HG03571 (cell line): ENCODE measurements around the gene ARHGEF18.
"Not testable (repeated sequence)": the region's sequence is repeated elsewhere in the genome, so short reads cannot be mapped to it uniquely, and the experiment has no call there.

Experiments
- ATAC-seq: cut with Tn5 transposase; IDR thresholded peaks from one replicate; pipeline ENCODE4 v1.9.1; 2021; ENCODE audit not compliant: unreplicated experiment

ARHGEF18 gene

DNA sequence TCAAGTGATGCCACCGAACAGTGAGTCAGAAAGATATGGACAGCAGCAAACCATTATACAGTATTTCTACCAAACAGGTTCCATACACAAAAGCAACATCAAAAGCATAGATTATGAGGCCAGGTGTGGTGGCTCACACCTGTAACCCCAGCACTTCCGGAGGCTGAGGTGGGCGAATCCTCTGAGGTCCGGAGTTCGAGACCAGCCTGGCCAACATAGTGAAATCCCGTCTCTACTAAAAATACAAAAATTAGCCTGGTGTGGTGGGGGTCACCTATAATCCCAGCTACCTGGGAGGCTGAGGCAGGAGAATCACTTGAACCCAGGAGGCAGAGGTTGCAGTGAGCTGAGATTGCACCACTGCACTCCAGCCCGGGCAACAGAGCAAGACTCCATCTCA, 1.7 kb upstream of the ARHGEF18 start:
- ATAC-seq: not testable (repeated sequence)

DNA sequence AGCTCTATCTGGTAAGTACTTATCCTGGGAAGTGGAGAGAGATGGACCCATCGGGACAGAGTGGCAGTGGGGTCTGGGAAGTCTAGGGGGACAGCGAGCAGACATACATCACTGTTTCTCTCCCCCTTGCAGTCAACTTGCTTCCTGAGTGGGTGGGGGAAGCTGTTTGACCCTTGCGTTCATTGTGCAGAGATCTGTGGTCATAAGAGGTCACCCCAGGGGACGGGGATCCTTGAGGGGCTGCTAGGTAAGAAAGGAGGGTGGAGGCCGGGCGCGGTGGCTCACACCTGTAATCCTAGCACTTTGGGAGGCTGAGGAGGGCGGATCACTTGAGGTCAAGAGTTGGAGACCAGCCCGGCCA, 474 bp downstream of the ARHGEF18 start:
- ATAC-seq: no peak

DNA sequence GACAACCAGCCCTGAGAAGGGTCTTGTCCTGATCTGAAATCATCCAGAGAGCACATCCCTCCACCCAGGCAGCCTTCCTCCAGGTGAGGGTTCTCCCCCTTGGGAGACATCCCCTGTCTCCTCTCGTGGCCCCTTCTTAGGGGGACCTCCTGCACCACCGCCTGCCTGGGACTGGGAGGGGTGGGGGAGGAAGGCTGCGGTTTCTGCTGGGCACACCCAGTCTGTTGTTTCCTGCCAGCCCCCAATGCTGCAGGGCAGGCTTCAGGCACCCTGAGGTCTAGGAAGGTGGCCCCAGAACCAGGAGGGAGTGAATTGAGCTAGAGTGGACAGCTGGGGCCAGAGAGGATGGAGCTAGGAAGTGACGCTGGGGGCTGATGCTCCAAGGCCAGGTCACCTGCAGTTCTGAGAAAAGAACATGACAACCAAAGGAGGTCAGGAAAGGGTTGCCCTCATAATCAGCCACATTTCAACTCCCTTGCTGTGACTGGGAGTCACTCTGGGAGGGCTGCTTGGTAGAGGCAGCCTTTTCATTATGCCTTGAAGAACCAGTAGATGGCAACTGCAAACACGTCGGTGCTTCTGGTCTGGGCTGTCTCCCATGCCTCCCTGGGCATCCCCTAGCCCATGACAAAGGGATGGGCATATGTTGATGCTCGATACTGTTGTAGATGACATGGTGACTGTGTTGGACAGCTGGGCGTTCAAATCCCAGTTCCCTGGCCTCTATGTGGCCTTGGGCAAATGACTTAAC, 1.4 kb downstream of the ARHGEF18 start:
- ATAC-seq: no peak

DNA sequence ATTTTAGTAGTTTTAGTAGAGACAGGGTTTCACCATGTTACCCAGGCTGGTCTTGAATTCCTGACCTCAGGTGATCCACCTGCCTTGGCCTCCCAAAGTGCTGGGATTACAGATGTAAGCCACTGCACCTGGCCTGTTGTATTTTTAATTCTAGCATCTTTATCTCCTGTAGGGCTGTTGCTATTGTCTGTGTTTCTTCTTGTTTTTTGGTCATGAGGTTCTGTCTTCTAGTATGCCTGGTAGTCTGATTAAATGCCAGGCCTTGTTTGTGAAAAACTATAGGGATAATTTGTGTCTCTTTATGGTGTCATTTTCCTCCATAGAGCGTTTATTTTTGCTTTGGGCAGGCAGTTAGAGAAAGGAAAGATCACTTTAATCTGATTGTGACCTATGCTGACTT, 3.1 kb downstream of the ARHGEF18 start:
- ATAC-seq: no peak

DNA sequence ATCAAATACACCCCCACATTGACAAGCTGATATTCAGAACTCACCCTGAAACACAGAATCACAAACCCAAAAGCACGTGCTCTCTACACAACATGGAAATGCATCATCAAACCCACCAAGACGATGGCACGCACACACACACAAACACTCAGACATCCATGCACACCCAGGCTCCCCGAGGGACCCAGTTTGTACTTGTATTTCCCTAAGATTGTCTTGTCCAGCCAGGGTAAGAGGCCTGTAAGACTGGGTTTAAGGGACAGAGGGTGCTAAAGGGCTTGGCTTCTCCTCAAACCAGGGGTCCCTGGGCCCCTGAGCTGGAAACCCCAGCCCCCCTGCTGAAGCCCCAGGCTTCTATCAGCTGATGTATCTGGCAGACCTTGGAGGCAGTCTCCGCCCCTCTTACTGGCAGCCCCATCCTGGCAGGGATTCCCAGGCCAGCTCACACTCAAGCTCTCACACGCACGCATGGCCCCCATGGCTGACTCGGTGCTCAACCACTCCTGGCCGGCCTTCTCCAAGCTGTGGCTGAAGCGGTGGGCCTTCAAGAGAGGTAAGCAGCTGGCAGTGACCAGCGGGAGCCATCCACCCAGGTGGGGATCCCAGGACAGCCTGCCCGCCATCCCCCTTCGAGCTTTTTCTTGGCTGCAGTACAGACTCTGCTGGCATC, 6.5 kb downstream of the ARHGEF18 start:
- ATAC-seq: no peak

DNA sequence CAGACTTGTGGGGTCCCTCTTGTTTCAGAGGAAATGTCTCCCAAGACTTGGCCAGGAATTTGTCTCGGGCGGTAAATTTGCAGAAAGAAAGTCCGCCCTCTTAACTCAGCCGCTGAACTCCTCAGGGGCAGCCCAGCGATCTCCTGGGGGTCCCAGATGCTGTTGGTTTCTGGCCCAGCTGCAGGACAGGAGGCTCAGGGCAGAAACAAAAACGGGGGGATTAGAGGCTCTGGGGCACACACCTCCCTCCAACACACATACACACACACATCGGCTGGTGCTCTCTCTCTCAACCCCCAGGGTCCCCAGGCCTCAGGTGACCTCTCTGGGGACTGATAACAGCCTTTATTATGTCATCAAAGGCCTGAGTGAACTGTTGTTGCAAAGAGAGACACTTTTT, 7.1 kb downstream of the ARHGEF18 start:
- ATAC-seq: no peak

DNA sequence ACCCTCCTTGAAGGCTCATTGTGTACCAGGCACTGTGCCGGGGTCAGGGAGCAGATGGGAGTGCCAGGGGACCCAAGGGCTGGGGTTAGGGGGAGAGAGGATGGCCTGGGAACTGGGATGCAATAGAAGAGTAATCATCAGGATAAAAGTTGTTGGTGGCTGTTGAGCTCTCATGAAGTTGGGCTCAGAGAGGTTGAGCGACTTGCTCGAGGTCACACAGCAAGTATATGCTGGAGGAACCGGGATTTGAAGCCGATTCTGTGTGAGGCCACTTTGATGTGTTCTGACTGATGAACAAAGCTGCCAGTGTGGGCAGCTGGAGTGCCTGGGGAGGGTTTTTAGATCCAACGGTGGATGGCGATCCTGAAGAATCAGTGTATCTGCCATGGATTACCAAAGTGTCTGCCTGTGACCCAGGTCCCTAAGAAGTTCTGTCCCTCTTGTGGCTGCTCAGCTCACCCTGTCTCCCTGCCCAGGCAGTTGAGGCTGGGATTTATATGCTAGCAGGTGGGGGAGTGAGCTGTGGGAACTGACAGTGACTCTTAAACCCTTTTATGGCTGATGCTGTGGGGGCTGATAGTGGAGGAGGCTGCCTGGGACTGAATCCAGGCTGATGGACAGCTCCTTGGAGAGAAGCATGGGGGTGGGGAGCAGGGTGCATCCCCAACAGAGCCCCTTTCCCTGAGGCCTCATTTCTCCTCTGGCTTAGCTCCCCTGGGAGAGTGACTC, 8.3 kb downstream of the ARHGEF18 start:
- ATAC-seq: no peak

DNA sequence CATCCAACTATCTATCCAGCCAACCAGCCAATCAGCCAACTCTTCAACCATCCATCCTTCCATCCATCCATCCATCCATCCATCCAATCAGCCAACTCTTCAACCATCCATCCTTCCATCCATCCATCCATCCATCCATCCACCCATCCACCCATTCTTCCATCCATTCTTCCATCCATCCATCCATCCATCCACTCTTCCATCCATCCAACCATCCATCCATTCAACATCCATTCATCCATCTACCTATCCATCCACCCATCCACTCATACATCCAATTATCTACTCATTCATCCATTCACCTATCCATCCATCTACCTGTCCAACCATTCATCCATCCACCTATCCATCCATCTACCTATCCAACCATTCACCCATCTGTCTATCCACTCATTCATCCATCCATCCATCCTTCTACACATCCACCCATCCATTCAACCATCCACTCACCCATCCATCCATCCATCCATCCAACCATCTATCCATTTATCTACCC, 9.4 kb downstream of the ARHGEF18 start:
- no peak for ATAC-seq

DNA sequence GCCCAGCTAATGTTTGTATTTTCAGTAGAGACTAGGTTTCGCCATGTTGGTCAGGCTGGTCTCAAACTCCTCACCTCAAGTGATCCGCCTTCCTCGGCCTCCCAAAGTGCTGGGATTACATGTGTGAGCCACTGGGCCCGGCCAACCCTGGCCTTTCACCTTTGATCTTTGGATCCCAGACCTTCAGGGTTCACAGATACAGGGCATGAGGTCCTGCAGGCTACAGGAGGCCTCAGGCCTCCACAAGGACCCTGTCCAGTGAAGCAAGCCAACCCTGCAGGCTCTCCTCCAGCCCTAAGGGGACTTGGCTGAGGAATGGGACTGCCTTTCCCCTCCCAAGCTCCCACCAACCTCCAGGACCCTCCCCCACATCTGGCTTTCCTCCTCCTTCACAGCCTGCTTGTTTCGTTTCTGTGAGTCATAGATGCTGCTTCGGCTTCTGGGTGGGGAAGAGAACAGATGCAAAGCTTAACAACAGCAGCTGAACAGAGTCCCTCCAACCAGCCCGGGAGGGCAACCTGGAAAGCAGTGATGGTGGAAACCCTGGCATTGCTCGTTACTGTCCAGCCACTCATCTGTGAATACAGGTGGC, 11.8 kb downstream of the ARHGEF18 start:
- no peak for ATAC-seq

DNA sequence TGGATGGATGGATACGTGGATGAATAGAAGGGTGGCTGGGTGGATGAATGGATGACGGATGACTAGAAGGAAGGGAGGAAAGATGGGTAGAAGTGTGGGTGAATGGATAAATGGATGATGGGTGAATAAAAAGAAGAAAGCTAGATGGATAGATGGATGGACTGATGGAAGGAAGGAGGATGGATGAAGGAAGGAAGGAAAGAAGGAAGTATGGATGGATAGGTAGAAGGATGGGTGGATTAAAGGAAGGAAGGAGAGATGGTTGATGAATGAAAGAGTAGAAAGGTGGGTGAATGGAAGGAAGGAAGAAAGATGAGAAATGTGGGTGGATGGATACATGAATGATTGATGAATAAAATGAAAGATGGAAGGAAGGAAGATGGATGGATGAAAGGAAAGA, 14.5 kb downstream of the ARHGEF18 start:
- no peak for ATAC-seq

DNA sequence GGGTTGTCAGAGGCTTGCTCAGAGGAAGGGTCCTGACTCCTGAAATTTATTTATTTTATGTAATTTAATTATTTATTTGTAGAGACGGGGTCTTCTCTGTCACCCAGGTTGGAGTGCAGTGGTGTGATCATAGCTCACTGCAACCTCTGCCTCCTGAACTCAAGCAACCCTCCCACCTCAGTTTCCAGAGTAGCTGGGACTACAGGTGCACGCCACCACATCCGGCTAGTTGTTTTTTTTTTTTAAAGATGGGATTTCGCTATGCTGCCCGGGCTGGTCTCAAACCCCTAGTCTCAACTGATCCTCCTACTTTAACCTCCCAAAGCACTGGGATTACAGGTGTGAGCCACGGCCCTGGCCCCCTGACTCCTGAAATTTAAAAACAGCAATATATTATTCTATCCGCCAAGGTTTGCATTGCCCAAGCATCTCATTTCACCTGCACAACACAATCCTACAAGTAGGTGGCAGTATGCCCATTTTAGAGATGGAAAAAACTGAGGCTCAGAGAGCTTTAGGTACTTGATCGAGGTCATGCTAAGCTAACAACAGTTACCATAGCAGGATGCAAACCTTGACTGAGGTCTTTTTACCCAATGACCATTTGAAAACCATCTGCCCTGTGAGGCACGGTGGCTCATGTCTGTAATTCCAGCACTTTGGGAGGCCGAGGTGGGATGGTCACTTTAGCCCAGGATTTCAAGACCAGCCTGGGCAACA, 18.1 kb downstream of the ARHGEF18 start:
- ATAC-seq: no peak

DNA sequence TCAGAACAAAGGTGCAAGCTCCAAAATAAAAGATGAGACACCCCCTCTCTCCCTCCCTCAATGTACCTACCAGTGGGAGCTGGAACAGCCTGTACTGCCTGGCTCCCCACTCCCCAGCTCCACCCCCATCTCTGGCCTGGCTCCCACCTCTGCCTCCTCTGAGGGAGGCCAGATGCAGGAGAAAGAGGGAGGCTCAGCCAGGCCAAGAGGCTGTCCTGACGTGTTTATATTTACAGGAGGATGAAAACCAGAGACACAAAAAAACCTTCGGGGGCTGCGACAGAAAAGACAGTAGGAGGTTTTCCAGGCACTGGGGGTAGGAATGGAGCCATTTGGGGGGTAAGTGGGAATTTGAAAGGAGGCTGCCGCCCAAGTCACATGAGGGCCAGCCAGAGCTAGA, 19.7 kb downstream of the ARHGEF18 start:
- ATAC-seq: no peak

DNA sequence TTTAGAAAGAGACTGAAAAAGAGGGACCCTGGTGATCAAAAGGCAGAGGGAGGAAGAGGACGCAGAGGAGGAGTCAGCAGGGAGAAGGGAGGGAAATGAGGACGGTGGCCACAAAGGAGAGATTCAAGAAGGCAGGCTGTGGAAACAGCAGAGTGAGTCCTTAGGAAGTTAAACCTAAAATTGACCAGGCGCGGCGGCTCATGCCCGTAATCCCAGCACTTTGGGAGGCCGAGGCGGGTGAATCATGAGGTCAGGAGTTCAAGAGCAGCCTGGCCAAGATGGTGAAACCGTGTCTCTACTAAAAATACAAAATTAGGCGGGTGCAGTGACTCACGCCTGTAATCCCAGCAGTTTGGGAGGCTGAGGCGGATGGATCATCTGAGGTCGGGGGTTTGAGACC, 20.1 kb downstream of the ARHGEF18 start:
- ATAC-seq: not testable (repeated sequence)

DNA sequence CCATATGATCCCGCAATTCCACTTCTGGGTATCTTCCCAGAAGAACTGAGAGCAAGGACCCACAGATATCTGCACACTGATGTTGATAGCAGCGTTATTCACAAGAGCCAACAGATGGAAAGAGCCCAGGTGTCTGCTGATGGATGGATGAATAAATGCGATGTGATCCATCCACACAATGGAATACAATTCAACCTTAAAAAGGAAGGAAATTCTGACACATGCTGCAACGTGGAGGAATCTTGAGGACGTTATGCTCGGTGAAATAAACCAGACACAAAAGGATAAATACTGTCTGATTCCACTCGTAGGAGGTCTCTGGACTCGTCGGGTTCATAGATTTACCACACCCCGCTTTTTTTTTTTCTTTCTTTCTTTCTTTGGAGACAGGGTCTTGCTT, 21.8 kb downstream of the ARHGEF18 start:
- ATAC-seq: no peak

DNA sequence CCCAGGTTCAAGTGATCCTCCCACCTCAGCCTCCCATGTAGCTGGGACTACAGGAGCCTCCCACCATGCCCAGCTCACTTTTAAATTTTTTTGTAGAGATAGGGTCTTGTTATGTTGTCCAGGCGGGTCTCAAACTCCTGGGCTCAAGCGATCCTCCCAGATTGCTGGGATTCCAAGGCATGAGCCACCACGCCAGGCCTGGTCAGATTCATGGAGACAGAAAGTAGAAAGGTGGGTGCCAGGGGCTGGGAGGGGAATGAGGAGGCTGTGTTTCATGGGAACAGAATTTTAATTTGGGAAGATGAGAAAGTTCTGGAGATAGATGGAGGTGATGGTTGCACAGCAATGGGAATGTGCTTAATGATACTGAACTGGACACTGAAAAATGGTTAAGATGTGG, 22.3 kb downstream of the ARHGEF18 start:
- ATAC-seq: no peak

DNA sequence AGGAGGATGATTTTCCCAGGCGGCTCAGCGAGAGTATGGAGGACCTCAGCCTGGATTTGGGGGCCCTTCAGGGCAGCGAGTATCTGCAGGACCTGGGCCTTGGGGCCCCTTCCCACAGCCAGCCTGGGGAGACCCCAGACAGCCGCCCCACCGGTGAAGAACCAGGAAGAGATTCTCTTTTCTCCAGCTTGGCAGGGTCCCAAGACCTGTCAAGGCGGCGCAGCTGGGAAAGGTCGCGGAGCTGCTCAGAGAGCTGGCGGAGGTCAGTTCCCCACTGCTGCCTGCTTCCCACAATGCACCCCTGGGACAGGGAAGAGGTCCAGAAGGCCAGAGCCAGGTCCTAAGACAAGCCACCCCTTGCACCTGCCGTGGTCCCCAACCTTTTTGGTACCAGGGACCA, 24.1 kb downstream of the ARHGEF18 start:
- no peak for ATAC-seq

DNA sequence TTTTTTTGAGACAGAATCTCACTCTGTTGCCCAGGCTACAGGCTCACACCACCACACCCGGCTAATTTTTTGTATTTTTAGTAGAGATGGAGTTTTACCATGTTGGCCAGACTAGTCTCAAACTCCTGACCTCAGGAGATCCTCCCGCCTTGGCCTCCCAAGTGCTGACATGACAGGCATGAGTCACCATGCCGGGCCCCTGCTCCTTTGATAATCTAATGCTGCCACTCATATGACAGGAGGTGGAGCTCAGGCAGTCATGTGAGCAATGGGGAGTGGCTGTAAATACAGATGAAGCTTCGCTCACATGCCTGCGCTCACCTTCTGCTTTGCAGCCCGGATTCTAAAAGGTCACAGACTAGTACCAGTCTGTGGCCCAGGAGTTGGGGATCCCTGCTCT, 25.1 kb downstream of the ARHGEF18 start:
- ATAC-seq: no peak

DNA sequence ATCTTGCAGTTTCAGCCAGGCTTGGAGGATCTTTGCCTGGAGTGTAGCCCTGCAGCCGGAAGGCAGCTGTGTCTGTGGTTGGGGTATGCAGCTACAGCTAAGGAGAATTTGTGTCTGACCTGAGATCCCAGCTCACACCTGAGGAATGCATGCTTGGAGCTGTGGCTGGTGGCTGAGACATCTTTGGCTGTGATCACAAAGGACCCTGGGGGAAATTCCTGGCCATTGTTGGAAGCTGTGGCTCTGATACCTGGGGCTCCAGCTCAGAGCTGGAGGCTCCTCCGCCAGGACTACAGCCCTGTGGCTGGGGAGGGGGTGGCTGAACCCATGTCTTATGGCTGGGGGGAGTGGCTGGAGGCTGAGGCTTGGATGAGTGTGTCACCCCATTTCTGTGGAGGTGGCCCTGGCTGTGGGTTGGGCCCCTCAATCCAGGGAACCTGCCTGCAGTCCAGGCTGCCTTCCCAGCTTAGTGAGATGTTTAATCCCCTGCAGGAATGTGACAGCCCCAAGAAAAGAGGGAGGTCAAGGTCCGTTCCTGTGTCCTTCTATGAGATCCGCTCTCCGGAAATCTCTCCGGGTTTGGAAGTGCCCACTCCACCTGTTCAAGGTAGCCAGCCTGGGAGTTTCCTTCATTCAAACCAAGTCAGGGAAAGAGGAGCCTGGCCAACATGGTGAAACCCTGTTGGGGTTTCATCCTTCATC, 27.6 kb downstream of the ARHGEF18 start:
- no peak for ATAC-seq

DNA sequence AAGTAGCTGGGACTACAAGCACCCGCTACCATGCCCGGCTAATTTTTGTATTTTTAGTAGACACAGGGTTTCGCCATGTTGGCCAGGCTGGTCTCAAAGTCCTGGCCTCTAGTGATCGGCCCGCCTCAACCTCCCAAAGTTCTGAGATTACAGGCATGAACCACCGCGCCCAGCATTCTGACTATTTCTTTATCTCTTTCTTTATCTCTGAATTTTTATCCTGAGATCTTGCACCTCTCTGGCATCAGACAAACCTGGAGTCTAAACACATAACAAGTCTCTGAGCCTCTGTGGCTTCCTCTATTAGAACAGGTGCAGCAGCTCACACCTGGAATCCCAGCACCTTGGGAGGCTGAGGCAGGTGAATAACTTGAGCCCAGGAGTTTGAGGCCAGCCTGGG, 28.5 kb downstream of the ARHGEF18 start:
- no peak for ATAC-seq

DNA sequence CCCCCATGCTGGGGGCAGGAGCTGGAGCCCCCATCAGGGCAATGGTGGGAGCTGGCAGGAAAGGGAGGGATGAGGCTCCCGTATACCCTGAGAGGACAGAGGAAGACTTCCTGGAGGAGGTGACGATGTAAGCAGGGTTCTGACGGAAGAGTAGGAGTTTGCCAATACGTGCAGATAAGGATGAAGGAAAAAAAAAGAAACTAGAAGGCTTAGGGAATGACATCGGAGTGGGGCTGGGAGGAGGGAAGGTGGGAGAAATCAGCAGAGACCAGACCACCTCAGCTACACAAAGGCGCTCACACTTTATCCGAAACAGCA, 32.3 kb downstream of the ARHGEF18 start:
- no peak for ATAC-seq

DNA sequence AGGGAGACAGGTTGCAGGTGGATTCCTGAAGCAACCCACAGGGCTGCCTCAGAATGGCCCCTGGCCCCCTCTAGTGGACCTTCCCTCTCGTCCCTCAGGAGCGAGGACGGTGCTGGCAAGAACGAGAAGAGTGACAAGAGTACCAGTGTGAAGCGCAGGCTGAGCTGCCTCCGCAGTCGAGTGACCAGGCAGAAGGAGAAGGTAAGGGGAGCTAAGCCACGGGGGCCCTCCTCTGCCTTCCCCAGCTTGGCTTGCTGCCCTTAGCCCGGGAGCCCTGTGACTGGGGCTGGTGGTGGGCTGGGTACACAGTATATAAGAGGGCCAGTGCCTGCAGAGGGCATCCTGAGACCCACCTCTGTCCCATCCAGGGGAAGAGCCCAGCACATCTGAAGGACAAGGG, 34.0 kb downstream of the ARHGEF18 start:
- no peak for ATAC-seq
